Measurements from ENCODE around the gene CALHM5.

DNA sequence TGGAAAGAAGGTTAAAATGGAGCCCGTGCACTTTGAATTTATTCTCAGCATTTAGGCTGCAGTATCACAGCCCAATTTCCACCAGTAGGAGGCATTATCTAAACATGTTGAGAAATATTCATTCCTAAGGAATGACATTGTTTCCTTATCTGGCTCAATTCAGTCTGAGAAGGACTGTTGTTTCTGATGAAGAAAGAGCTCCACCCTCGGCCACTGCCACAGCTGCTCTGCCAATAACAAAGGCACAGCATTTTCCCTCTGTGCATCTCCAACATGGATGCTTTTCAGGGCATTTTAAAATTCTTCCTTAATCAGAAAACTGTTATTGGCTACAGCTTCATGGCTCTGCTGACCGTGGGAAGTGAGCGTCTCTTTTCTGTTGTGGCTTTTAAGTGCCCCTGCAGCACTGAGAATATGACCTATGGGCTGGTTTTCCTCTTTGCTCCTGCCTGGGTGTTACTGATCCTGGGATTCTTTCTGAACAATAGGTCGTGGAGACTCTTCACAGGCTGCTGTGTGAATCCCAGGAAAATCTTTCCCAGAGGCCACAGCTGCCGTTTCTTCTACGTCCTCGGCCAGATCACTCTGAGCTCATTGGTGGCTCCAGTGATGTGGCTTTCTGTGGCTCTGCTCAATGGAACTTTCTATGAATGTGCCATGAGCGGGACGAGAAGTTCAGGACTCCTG, at the start of gene CALHM5:
- TF ChIP-seq ZBTB21 (tag by site-specific recombination; IDR thresholded peaks at IDR 0.05), result no peak
- TF ChIP-seq SETDB1 (IDR thresholded peaks at IDR 0.05; ENCODE audit: insufficient read length, low read length), result peak; percentile 23
- TF ChIP-seq, protein P1, sequence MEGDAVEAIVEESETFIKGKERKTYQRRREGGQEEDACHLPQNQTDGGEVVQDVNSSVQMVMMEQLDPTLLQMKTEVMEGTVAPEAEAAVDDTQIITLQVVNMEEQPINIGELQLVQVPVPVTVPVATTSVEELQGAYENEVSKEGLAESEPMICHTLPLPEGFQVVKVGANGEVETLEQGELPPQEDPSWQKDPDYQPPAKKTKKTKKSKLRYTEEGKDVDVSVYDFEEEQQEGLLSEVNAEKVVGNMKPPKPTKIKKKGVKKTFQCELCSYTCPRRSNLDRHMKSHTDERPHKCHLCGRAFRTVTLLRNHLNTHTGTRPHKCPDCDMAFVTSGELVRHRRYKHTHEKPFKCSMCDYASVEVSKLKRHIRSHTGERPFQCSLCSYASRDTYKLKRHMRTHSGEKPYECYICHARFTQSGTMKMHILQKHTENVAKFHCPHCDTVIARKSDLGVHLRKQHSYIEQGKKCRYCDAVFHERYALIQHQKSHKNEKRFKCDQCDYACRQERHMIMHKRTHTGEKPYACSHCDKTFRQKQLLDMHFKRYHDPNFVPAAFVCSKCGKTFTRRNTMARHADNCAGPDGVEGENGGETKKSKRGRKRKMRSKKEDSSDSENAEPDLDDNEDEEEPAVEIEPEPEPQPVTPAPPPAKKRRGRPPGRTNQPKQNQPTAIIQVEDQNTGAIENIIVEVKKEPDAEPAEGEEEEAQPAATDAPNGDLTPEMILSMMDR (tag by site-specific recombination; IDR thresholded peaks at IDR 0.05), result peak; percentile 50
- TF ChIP-seq, protein P2, sequence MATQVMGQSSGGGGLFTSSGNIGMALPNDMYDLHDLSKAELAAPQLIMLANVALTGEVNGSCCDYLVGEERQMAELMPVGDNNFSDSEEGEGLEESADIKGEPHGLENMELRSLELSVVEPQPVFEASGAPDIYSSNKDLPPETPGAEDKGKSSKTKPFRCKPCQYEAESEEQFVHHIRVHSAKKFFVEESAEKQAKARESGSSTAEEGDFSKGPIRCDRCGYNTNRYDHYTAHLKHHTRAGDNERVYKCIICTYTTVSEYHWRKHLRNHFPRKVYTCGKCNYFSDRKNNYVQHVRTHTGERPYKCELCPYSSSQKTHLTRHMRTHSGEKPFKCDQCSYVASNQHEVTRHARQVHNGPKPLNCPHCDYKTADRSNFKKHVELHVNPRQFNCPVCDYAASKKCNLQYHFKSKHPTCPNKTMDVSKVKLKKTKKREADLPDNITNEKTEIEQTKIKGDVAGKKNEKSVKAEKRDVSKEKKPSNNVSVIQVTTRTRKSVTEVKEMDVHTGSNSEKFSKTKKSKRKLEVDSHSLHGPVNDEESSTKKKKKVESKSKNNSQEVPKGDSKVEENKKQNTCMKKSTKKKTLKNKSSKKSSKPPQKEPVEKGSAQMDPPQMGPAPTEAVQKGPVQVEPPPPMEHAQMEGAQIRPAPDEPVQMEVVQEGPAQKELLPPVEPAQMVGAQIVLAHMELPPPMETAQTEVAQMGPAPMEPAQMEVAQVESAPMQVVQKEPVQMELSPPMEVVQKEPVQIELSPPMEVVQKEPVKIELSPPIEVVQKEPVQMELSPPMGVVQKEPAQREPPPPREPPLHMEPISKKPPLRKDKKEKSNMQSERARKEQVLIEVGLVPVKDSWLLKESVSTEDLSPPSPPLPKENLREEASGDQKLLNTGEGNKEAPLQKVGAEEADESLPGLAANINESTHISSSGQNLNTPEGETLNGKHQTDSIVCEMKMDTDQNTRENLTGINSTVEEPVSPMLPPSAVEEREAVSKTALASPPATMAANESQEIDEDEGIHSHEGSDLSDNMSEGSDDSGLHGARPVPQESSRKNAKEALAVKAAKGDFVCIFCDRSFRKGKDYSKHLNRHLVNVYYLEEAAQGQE (tag by site-specific recombination; IDR thresholded peaks at IDR 0.05), result no peak
